HUES48 (cell line): Measurements from ENCODE around the gene CPNE4.
A peak's percentile ranks its signal among the peaks of the same experiment; 100 is the strongest.
"Not testable (repeated sequence)": the region's sequence is repeated elsewhere in the genome, so short reads cannot be mapped to it uniquely, and the experiment has no call there.

ENCODE experiments used
- H3K27ac ChIP-seq: one replicate; pipeline ENCODE4 v1.7.0; 2013; ENCODE audit warnings: low read depth, low read length, inconsistent platforms
- H3K27me3 ChIP-seq: 2 replicates; pipeline ENCODE4 v1.6.1; 2013; ENCODE audit warnings: mild to moderate bottlenecking, low read length; ENCODE audit not compliant: control insufficient read depth, insufficient read depth
- H3K36me3 ChIP-seq: 2 replicates; pipeline ENCODE4 v1.6.1; 2013; ENCODE audit warnings: low read length; ENCODE audit not compliant: control insufficient read depth, insufficient read depth
- H3K4me1 ChIP-seq: 2 replicates; pipeline ENCODE4 v1.6.1; 2013; ENCODE audit warnings: mild to moderate bottlenecking, low read length; ENCODE audit not compliant: control insufficient read depth, insufficient read depth
- H3K4me3 ChIP-seq: 2 replicates; pipeline ENCODE4 v1.5.1; 2013; ENCODE audit warnings: mild to moderate bottlenecking, low read depth, low read length
- H3K9ac ChIP-seq: 2 replicates; pipeline ENCODE4 v1.6.1; 2013; ENCODE audit warnings: mild to moderate bottlenecking, low read depth, low read length, moderate library complexity
- H3K9me3 ChIP-seq: 2 replicates; pipeline ENCODE4 v1.6.1; 2013; ENCODE audit warnings: low read length; ENCODE audit not compliant: control insufficient read depth, insufficient read depth

Gene CPNE4

DNA sequence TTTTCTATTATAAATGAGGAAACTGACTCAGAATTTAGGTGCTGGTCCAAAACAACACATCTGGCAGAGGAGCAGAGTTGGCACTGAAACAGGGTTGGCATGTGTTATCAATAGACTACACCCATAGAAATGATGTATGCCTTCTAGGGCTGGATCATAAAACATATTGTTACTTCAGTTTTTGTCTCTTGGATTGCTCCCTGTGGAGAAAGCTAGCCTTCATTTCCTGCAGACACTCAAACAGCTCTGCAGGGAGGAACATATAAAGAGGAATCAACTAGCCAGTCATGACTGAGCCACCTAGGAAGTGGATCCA lies 531.5 kb downstream of the CPNE4 start:
- no peaks in the 10 kb centered on the region for H3K9me3 ChIP-seq
- no peak overlapping the region for H3K9ac ChIP-seq
- H3K4me1 ChIP-seq: peaks cover 8% of the 10 kb centered on the region
- no peak overlapping the region for H3K27ac ChIP-seq
- peaks cover 13% of the 10 kb centered on the region; the same call in 1 of the 2 replicates for H3K27me3 ChIP-seq
- H3K4me3 ChIP-seq: peak overlapping the region; percentile 94
- H3K36me3 ChIP-seq: peaks cover 30% of the 10 kb centered on the region

DNA sequence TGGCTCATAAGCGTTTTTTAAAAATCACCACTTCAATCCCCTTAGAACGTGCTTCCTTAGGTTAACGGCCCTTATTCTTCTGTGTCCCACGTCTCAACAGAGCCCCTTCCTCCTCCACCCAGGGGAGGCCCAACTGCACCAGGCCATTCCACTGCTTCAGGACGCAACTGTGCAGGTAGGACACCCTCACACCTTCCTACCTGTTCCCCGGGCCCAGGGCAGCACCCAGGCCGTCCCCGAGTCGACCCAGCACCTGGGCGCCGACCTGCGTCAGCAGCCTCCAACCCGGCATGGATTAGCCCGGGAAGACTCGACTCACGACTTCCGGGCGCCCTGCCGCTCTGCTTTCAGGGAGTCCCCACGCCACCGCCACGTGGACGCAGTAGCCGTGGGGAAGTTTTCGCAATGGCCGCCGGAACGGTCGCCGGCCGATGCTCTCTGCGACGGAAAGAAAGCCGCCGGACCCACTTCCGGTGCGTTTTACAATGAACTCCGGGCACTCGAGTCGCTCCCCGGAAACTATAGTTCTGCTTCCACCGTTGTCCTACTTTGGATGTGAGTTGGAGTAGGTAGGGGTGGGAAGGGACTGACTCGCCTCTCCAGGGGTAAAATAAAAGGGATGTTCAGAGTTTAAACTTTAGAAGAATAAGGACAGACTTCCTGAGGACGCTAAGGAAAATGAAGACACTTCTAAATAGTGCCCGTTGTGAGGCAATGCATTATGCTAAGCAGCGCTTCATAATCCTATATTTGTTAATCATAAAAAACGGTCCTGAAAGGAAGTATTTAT lies 532.1 kb downstream of the CPNE4 start, which contains the start of gene MRPL3:
MRPL3 (minus strand) TSS at position 442 of the 790 bp plus-strand sequence; CDS start at position 292, 150 bp downstream.
- Histone ChIP-seq H3K4me3 (peak within 1 kb of the TSS; percentile 94), H3K36me3 (peaks cover 35% of the 10 kb centered on the region), H3K27ac (peak within 1 kb of the TSS; percentile 82), H3K4me1 (peaks cover 8% of the 10 kb centered on the region), H3K9me3 (no peaks in the 10 kb centered on the region), H3K27me3 (peaks cover 13% of the 10 kb centered on the region; the same call in 1 of the 2 replicates), H3K9ac (peak within 1 kb of the TSS; percentile 98)

- Histone ChIP-seq H3K27ac (peak overlapping the region; percentile 82), H3K4me3 (peak overlapping the region; percentile 94), H3K9ac (peak overlapping the region; percentile 98), H3K27me3 (peaks cover 13% of the 10 kb centered on the region; the same call in 1 of the 2 replicates), H3K36me3 (peaks cover 43% of the 10 kb centered on the region), H3K9me3 (no peaks in the 10 kb centered on the region), H3K4me1 (peaks cover 8% of the 10 kb centered on the region)
These were observed 532.9 kb downstream of the CPNE4 start for GRCh38 chr3:131501949-131502348.

GRCh38 chr3:131494706-131495105 lies 540.1 kb downstream of the CPNE4 start:
- H3K9me3 ChIP-seq: no peaks in the 10 kb centered on the region
- no peak overlapping the region for H3K4me3 ChIP-seq
- no peaks in the 10 kb centered on the region for H3K4me1 ChIP-seq
- no peaks in the 10 kb centered on the region for H3K27me3 ChIP-seq
- H3K27ac ChIP-seq: no peak overlapping the region
- peaks cover 98% of the 10 kb centered on the region for H3K36me3 ChIP-seq
- no peak overlapping the region for H3K9ac ChIP-seq

- no peak overlapping the region for H3K9ac ChIP-seq
- H3K36me3 ChIP-seq: peaks cover 98% of the 10 kb centered on the region
- H3K4me3 ChIP-seq: no peak overlapping the region
- H3K9me3 ChIP-seq: no peaks in the 10 kb centered on the region
- no peaks in the 10 kb centered on the region for H3K27me3 ChIP-seq
- no peaks in the 10 kb centered on the region for H3K4me1 ChIP-seq
- H3K27ac ChIP-seq: no peak overlapping the region
These were observed 543.0 kb downstream of the CPNE4 start for GRCh38 chr3:131491775-131492174.

DNA sequence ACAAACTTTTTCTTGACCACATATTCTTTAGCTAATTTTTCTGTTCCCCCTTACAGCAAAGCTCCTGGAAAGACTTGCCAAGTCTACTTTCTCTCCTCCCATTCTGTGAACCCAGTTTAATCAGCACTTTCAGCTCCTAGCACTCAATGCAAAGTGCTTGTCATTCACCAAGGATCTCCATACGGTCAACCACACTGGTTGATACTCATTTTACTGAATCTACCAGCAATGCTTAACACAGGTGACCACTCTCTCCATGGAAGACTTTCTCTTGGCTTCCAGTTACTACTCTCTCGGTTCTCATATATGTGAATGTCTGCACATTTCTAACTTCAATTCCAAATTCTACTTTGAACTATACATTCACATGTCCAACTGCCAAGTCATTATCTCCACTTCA lies 543.7 kb downstream of the CPNE4 start:
- Histone ChIP-seq H3K27me3 (no peaks in the 10 kb centered on the region), H3K9me3 (no peaks in the 10 kb centered on the region), H3K4me3 (no peak overlapping the region), H3K36me3 (peaks cover 91% of the 10 kb centered on the region), H3K9ac (no peak overlapping the region), H3K4me1 (no peaks in the 10 kb centered on the region), H3K27ac (no peak overlapping the region)

DNA sequence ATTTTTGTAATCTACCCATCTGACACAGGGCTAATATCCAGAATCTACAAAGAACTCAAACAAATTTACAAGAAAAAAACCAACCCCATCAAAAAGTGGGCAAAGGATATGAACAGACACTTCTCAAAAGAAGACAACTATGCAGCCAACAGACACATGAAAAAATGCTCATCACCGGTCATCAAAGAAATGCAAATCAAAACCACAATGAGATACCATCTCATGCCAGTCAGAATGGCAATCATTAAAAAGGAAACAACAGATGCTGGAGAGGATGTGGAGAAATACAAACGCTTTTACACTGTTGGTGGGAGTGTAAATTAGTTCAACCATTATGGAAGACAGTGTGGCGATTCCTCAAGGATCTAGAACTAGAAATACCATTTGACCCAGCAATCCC lies 548.3 kb downstream of the CPNE4 start:
- not testable (repeated sequence) for H3K9ac ChIP-seq, H3K27ac ChIP-seq, H3K27me3 ChIP-seq, H3K4me3 ChIP-seq, H3K4me1 ChIP-seq, H3K9me3 ChIP-seq
- H3K36me3 ChIP-seq: peaks cover 87% of the 10 kb centered on the region

DNA sequence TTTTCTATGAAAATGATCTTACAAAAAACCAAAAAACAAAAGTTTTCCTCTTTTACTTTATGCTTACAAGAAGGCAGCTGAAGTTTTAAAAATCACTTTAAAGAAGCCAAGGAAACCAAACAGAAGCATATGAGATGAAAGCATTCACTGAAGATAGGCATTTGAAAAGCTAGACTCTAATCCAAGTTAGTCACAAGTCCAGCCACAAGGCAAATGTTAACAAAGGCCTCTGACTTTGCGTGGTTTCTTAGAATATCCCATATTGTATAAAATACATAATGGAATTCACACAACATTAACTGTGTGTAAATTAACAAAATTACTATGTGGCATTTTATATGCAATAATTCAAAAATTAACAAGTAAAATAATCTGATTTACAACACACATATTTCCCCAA lies 549.7 kb downstream of the CPNE4 start:
- Histone ChIP-seq H3K4me1 (no peaks in the 10 kb centered on the region), H3K9me3 (no peaks in the 10 kb centered on the region), H3K9ac (no peak overlapping the region), H3K4me3 (no peak overlapping the region), H3K36me3 (peaks cover 87% of the 10 kb centered on the region), H3K27ac (no peak overlapping the region), H3K27me3 (no peaks in the 10 kb centered on the region)

GRCh38 chr3:131484496-131485111 lies 550.2 kb downstream of the CPNE4 start:
- Histone ChIP-seq H3K36me3 (peaks cover 86% of the 10 kb centered on the region), H3K9ac (no peak overlapping the region), H3K4me3 (no peak overlapping the region), H3K27me3 (no peaks in the 10 kb centered on the region), H3K4me1 (no peaks in the 10 kb centered on the region), H3K27ac (no peak overlapping the region), H3K9me3 (no peaks in the 10 kb centered on the region)
